Cardiac muscle cell (in vitro differentiated cells and primary cell): ENCODE data around the gene ENOX1. TPM values are rescaled to one million over a fixed set of nuclear protein-coding genes. Genes with fewer than 3 reads are reported as not detected.

Experiments
- DNase-seq, 2 donors: peaks; one replicate each; pipeline versions ENCODE4 v3.0.0 to v3.0.0-alpha.2; 2010 to 2017; ENCODE audit warnings: low read depth in 1 of 2, low spot score in 1 of 2
- H3K27ac ChIP-seq: fragments of 200-600 bp; sonication (generic); 2 replicates; pipeline ENCODE4 v1.5.1; 2016
- H3K27me3 ChIP-seq: fragments of 200-600 bp; sonication (generic); 2 replicates; pipeline ENCODE4 v1.6.0; 2016; ENCODE audit warnings: control low read depth
- H3K36me3 ChIP-seq: fragments of 200-600 bp; sonication (generic); 2 replicates; pipeline ENCODE4 v1.5.1; 2016; ENCODE audit warnings: control low read depth
- H3K4me1 ChIP-seq: fragments of 200-600 bp; sonication (generic); 2 replicates; pipeline ENCODE4 v1.8.1; 2017; ENCODE audit warnings: low read depth, mild to moderate bottlenecking, mixed run types
- H3K4me3 ChIP-seq: fragments of 200-600 bp; sonication (generic); 2 replicates; pipeline ENCODE4 v1.5.1; 2016; ENCODE audit warnings: mild to moderate bottlenecking
- H3K9me3 ChIP-seq: fragments of 200-600 bp; sonication (generic); 2 replicates; pipeline ENCODE4 v1.5.1; 2017; ENCODE audit warnings: low read depth, mild to moderate bottlenecking, control low read depth
- polyA plus RNA-seq: library from polyadenylated mRNA; unstranded; fragments of >200 nt; fragmentation: Nextera tagmentation; extraction: Ambion mirVana; gene quantifications from 2 replicates; pipeline ENCODE4 v1.2.1, GENCODE V29; 2016
- total RNA-seq: library from RNA; depleted of rRNA; stranded (reverse); fragments of >200 nt; gene quantifications from 2 replicates; pipeline ENCODE4 v1.2.3, GENCODE V29; 2016
- TF ChIP-seq, protein P1 (sequence below): IDR thresholded peaks from 2 replicates; pipeline ENCODE4 v1.5.1; 2012; ENCODE audit warnings: low read depth, mild to moderate bottlenecking, low read length

The ENOX1 gene
- total and polyA plus RNA-seq, 2 experiments from 2014 or later, result 2.0 to 5.1 TPM

DNA sequence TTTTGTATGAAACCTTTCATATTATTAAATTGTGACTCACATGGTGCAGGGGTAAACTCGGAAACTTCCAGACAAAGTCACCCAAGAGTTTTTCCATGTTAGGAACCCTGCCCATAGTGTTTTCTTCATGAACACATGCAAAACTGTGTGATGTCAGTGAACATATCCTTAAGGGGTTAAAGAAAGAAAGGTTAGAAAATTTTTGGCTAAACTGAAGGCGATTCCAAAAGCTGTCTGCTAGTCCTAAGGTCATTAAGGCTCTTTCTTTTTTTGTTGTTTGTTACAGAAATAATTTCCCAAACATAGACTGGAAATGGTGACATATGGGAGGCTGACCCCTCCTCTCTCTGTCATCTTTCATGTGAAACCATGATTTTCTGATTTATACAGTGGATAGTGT lies 491.5 kb downstream of the ENOX1 start:
- Histone ChIP-seq H3K27me3 (no peaks in the 10 kb centered on the region), H3K4me1 (peaks cover 5% of the 10 kb centered on the region), H3K4me3 (no peak overlapping the region), H3K36me3 (no peaks in the 10 kb centered on the region), H3K27ac (no peak overlapping the region), H3K9me3 (no peaks in the 10 kb centered on the region)
- no peak for DNase-seq
- TF ChIP-seq, protein P1, sequence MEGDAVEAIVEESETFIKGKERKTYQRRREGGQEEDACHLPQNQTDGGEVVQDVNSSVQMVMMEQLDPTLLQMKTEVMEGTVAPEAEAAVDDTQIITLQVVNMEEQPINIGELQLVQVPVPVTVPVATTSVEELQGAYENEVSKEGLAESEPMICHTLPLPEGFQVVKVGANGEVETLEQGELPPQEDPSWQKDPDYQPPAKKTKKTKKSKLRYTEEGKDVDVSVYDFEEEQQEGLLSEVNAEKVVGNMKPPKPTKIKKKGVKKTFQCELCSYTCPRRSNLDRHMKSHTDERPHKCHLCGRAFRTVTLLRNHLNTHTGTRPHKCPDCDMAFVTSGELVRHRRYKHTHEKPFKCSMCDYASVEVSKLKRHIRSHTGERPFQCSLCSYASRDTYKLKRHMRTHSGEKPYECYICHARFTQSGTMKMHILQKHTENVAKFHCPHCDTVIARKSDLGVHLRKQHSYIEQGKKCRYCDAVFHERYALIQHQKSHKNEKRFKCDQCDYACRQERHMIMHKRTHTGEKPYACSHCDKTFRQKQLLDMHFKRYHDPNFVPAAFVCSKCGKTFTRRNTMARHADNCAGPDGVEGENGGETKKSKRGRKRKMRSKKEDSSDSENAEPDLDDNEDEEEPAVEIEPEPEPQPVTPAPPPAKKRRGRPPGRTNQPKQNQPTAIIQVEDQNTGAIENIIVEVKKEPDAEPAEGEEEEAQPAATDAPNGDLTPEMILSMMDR, result no peak

DNA sequence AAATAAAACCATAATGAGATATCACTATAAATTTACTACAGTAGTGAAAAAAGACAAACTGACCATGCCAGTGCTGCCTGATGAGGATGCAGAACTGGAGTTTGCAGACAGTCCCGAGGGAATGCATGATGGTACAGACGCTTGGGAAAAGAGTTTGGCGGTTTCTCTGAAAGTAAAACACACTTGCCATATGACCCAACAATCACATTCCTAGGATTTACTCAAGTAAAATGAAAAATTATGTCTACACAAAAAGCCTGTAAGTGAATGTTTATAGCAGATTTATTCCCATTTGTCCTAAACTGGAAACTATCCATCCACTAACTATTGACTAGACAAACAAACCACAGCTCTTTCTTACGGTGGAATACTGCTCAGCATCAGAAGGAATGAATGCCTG lies 492.4 kb downstream of the ENOX1 start:
- Histone ChIP-seq H3K4me3 (no peak overlapping the region), H3K27ac (no peak overlapping the region), H3K9me3 (no peaks in the 10 kb centered on the region), H3K4me1 (peaks cover 5% of the 10 kb centered on the region), H3K27me3 (no peaks in the 10 kb centered on the region), H3K36me3 (no peaks in the 10 kb centered on the region)
- TF ChIP-seq, protein P1, result no peak
- DNase-seq, result no peak

DNA sequence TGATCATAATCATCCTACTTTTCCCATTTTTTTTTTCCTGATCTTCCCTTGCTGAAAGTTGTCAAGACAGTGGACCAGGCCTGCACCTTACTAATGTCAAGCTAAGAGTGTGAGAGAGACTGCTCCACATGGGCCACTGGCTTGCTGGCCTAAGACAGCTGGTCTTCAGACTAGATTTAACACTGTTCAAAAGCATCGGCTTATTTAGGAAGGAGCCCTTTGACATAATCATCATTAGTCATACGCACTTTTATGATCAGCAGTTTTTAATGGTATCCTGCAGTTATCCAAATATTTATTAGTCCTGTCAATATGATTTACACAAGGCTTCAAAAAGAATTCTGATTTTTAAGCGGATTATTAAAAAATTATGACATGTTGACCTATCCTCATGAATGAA lies 492.8 kb downstream of the ENOX1 start:
- no peak overlapping the region for H3K4me3 ChIP-seq
- TF ChIP-seq, protein P1, result no peak
- DNase-seq, result no peak

DNA sequence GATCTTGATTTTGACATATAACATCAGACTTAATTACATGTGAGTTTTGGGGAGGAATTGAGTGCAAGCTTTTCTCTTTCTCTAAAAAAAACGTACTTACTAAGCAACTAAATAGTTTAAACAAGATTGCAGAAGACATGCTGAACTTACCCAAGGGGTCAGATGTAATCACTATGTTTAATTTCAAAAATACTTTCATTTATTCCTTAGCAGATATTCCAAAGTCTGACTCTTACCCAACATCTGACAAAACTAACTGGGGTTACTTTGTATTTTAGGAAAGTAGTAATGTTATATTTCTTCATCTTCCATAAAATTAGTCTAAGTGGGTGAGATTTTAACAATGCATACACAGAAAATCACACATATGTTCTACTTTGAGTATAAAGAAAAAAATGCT lies 493.2 kb downstream of the ENOX1 start:
- no peaks in the 10 kb centered on the region for H3K36me3 ChIP-seq
- no peak overlapping the region for H3K27ac ChIP-seq
- H3K4me3 ChIP-seq, result no peak overlapping the region
- no peaks in the 10 kb centered on the region for H3K27me3 ChIP-seq
- TF ChIP-seq, protein P1, result no peak
- peaks cover 5% of the 10 kb centered on the region for H3K4me1 ChIP-seq
- DNase-seq, result no peak
- no peaks in the 10 kb centered on the region for H3K9me3 ChIP-seq

More for the DNA sequence above, 492.8 kb downstream of the ENOX1 start:
- Histone ChIP-seq H3K4me1 (peaks cover 5% of the 10 kb centered on the region), H3K36me3 (no peaks in the 10 kb centered on the region), H3K27me3 (no peaks in the 10 kb centered on the region), H3K27ac (no peak overlapping the region), H3K9me3 (no peaks in the 10 kb centered on the region)

DNA sequence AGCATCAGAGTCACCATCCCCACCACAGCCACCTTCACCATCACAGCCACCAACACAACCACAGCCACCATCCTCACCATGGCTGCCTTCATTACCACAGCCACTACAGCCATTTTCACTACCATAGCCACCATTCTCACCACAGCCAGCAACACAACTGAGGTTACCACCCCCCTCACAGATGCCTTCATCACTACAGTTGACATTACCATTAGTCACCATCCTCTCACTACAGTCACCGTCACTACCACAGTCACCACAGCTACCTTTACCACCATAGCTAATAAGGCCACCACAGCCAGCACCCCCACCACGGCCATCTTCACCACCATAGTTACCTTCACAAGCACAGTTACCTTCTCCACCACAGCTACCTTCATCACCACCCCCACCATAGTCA lies 493.8 kb downstream of the ENOX1 start:
- TF ChIP-seq, protein P1, result no peak
- Histone ChIP-seq H3K4me3 (no peak overlapping the region), H3K27me3 (no peaks in the 10 kb centered on the region), H3K36me3 (no peaks in the 10 kb centered on the region), H3K9me3 (no peaks in the 10 kb centered on the region), H3K4me1 (peaks cover 5% of the 10 kb centered on the region), H3K27ac (no peak overlapping the region)
- no peak for DNase-seq
